ENCODE data around the gene SUPT6H.
"Not testable (repeated sequence)": the region's sequence is repeated elsewhere in the genome, so short reads cannot be mapped to it uniquely, and the experiment has no call there.

SUPT6H gene

GRCh38 chr17:28657756-28658155 lies 4.2 kb upstream of the SUPT6H start:
- DNase-seq (ENCODE audit: insufficient read length) (no peak), FAIRE-seq (no peak)
- TF ChIP-seq TAF1 (IDR thresholded peaks at IDR 0.05; ENCODE audit: borderline replicate concordance, low read depth, low read length) (no peak), POLR2AphosphoS5 (IDR thresholded peaks at IDR 0.05; ENCODE audit: low read depth, low read length) (0 out of 2 replicates have a peak, but pooled peaks have one; percentile 23), POLR2A (IDR thresholded peaks at IDR 0.05; ENCODE audit: low read depth, low read length) (no peak)

- FAIRE-seq = not testable (repeated sequence)
Measured at GRCh38 chr17:28658342-28658741, 3.7 kb upstream of the SUPT6H start.

GRCh38 chr17:28658766-28659496 lies 3.1 kb upstream of the SUPT6H start:
- not testable (repeated sequence) for DNase-seq (ENCODE audit: insufficient read length); FAIRE-seq

More at GRCh38 chr17:28658342-28658741, 3.7 kb upstream of the SUPT6H start:
- not testable (repeated sequence) for DNase-seq (ENCODE audit: insufficient read length)

- DNase-seq (ENCODE audit: insufficient read length); FAIRE-seq: not testable (repeated sequence)
Measured at GRCh38 chr17:28659497-28659881, 2.5 kb upstream of the SUPT6H start.

GRCh38 chr17:28662527-28662829 lies 473 bp downstream of the SUPT6H start:
- no peak for TF ChIP-seq POLR2AphosphoS5 (IDR thresholded peaks at IDR 0.05; ENCODE audit: low read depth, low read length)
- DNase-seq (ENCODE audit: insufficient read length) = no peak
- no peak for FAIRE-seq

- FAIRE-seq (no peak), DNase-seq (ENCODE audit: insufficient read length) (no peak)
- TF ChIP-seq POLR2AphosphoS5 (IDR thresholded peaks at IDR 0.05; ENCODE audit: low read depth, low read length) (no peak), TAF1 (IDR thresholded peaks at IDR 0.05; ENCODE audit: borderline replicate concordance, low read depth, low read length) (no peak), POLR2A (IDR thresholded peaks at IDR 0.05; ENCODE audit: low read depth, low read length) (no peak)
Measured at GRCh38 chr17:28663723-28664122, 1.7 kb downstream of the SUPT6H start.

- FAIRE-seq (no peak), DNase-seq (ENCODE audit: insufficient read length) (no peak)
- no peak for TF ChIP-seq POLR2AphosphoS5 (IDR thresholded peaks at IDR 0.05; ENCODE audit: low read depth, low read length)
- TF ChIP-seq POLR2A (IDR thresholded peaks at IDR 0.05; ENCODE audit: low read depth, low read length) = no peak
- TF ChIP-seq TAF1 (IDR thresholded peaks at IDR 0.05; ENCODE audit: borderline replicate concordance, low read depth, low read length) = no peak
Measured at GRCh38 chr17:28665994-28666393, 4.0 kb downstream of the SUPT6H start.

GRCh38 chr17:28667870-28668269 lies 5.9 kb downstream of the SUPT6H start:
- FAIRE-seq = no peak
- TF ChIP-seq TAF1 (IDR thresholded peaks at IDR 0.05; ENCODE audit: borderline replicate concordance, low read depth, low read length) = no peak
- no peak for TF ChIP-seq POLR2A (IDR thresholded peaks at IDR 0.05; ENCODE audit: low read depth, low read length)
- TF ChIP-seq POLR2AphosphoS5 (IDR thresholded peaks at IDR 0.05; ENCODE audit: low read depth, low read length) = no peak
- no peak for DNase-seq (ENCODE audit: insufficient read length)

GRCh38 chr17:28669918-28670317 lies 7.9 kb downstream of the SUPT6H start:
- TF ChIP-seq POLR2AphosphoS5 (IDR thresholded peaks at IDR 0.05; ENCODE audit: low read depth, low read length) = no peak
- TF ChIP-seq TAF1 (IDR thresholded peaks at IDR 0.05; ENCODE audit: borderline replicate concordance, low read depth, low read length) = no peak
- TF ChIP-seq POLR2A (IDR thresholded peaks at IDR 0.05; ENCODE audit: low read depth, low read length) = no peak
- no peak for DNase-seq (ENCODE audit: insufficient read length)
- FAIRE-seq = no peak

GRCh38 chr17:28675490-28675889 lies 13.5 kb downstream of the SUPT6H start:
- FAIRE-seq (no peak), DNase-seq (ENCODE audit: insufficient read length) (no peak)
- no peak for TF ChIP-seq POLR2AphosphoS5 (IDR thresholded peaks at IDR 0.05; ENCODE audit: low read depth, low read length)
- no peak for TF ChIP-seq TAF1 (IDR thresholded peaks at IDR 0.05; ENCODE audit: borderline replicate concordance, low read depth, low read length)
- TF ChIP-seq POLR2A (IDR thresholded peaks at IDR 0.05; ENCODE audit: low read depth, low read length) = no peak

- no peak for DNase-seq (ENCODE audit: insufficient read length)
- no peak for FAIRE-seq
- TF ChIP-seq POLR2AphosphoS5 (IDR thresholded peaks at IDR 0.05; ENCODE audit: low read depth, low read length) (no peak), POLR2A (IDR thresholded peaks at IDR 0.05; ENCODE audit: low read depth, low read length) (no peak), TAF1 (IDR thresholded peaks at IDR 0.05; ENCODE audit: borderline replicate concordance, low read depth, low read length) (no peak)
Measured at GRCh38 chr17:28675980-28676379, 14.0 kb downstream of the SUPT6H start.

- DNase-seq (ENCODE audit: insufficient read length) = no peak
- TF ChIP-seq TAF1 (IDR thresholded peaks at IDR 0.05; ENCODE audit: borderline replicate concordance, low read depth, low read length) (no peak), POLR2A (IDR thresholded peaks at IDR 0.05; ENCODE audit: low read depth, low read length) (no peak), POLR2AphosphoS5 (IDR thresholded peaks at IDR 0.05; ENCODE audit: low read depth, low read length) (no peak)
- FAIRE-seq = no peak
Measured at GRCh38 chr17:28682655-28683054, 20.6 kb downstream of the SUPT6H start.

GRCh38 chr17:28684963-28685362 lies 23.0 kb downstream of the SUPT6H start:
- DNase-seq (ENCODE audit: insufficient read length) = no peak
- FAIRE-seq = no peak
- TF ChIP-seq POLR2A (IDR thresholded peaks at IDR 0.05; ENCODE audit: low read depth, low read length) = no peak
- TF ChIP-seq POLR2AphosphoS5 (IDR thresholded peaks at IDR 0.05; ENCODE audit: low read depth, low read length) = no peak
- no peak for TF ChIP-seq TAF1 (IDR thresholded peaks at IDR 0.05; ENCODE audit: borderline replicate concordance, low read depth, low read length)

Data from GM12892 (cell line).